Keratinocyte (primary cell): ENCODE results near the gene AIP.

ENCODE experiments used
- CTCF ChIP-seq, 3 experiments: IDR thresholded peaks in 1 of 3; conservative IDR thresholded peaks in 1 of 3; optimal IDR thresholded peaks in 1 of 3; 2 replicates in 2 of 3; 3 replicates in 1 of 3; pipeline versions ENCODE3 to v1.5.1; 2011; ENCODE audit warnings: low read length in 3 of 3, mild to moderate bottlenecking in 3 of 3, moderate library complexity in 2 of 3, control low read depth in 1 of 3, inconsistent platforms in 1 of 3; ENCODE audit not compliant: insufficient read depth in 2 of 3; ENCODE audit errors: extremely low read depth in 1 of 3
- EZH2 ChIP-seq: IDR thresholded peaks from one replicate; pipeline ENCODE4 v1.6.1; 2012; ENCODE audit warnings: inconsistent platforms, mild to moderate bottlenecking, low read length, moderate library complexity

- TF ChIP-seq CTCF (optimal IDR thresholded peaks at IDR 0.05 in 1 of 3, IDR thresholded peaks at IDR 0.05 in 1 of 3, conservative IDR thresholded peaks at IDR 0.05 in 1 of 3; ENCODE audit: extremely low read depth in 1 of 3, insufficient read depth in 2 of 3, low read length in 3 of 3): no peak
- TF ChIP-seq EZH2: no peak
Measured at GRCh38 chr11:67442504-67443404, 40.1 kb upstream of the AIP start.
